HL-60/S4 (cell line): Measurements from ENCODE around the gene FMOD.

Experiments
- in situ Hi-C: fragments of 300-500 bp; cut with MboI; formaldehyde crosslinking; loops from 2 replicates; pipeline ENCODE4 v1.14.3; 2022; ENCODE audit warnings: low sequenced_read_pairs

FMOD gene

GRCh38 chr1:203351037-203351625, at the start of gene FMOD:
Gene FMOD (minus strand): TSS chr1:203351122. CDS start chr1:203348270, 2,852 bp downstream.
- in situ Hi-C loops, result loop anchor here (25.0 kb wide), 1 partner anchor 786 kb away; no protein-coding TSS in a partner anchor

GRCh38 chr1:203396595-203397194, 45.8 kb upstream of the FMOD start:
- in situ Hi-C loops, result no loop called here

- in situ Hi-C loops, result no loop called here
These were observed 44.8 kb upstream of the FMOD start for GRCh38 chr1:203395751-203396150.

GRCh38 chr1:203390298-203390697, 39.4 kb upstream of the FMOD start:
- in situ Hi-C loops, result no loop called here

GRCh38 chr1:203388683-203389082, 37.8 kb upstream of the FMOD start:
- in situ Hi-C loops, result no loop called here

GRCh38 chr1:203382026-203382425, 31.1 kb upstream of the FMOD start:
- in situ Hi-C loops, result no loop called here

GRCh38 chr1:203381151-203381751, 30.3 kb upstream of the FMOD start:
- in situ Hi-C loops, result no loop called here

GRCh38 chr1:203380420-203381150, 29.7 kb upstream of the FMOD start:
- in situ Hi-C loops, result no loop called here

- in situ Hi-C loops, result no loop called here
These were observed 28.9 kb upstream of the FMOD start for GRCh38 chr1:203379825-203380224.

- in situ Hi-C loops, result no loop called here
These were observed 27.8 kb upstream of the FMOD start for GRCh38 chr1:203378556-203379245.

GRCh38 chr1:203373991-203374390, 23.1 kb upstream of the FMOD start:
- in situ Hi-C loops, result loop anchor here (25.0 kb wide), 1 partner anchor 763 kb away; no protein-coding TSS in a partner anchor

- in situ Hi-C loops, result loop anchor here (25.0 kb wide), 1 partner anchor 764 kb away; no protein-coding TSS in a partner anchor
These were observed 22.1 kb upstream of the FMOD start for GRCh38 chr1:203373002-203373401.

- in situ Hi-C loops, result loop anchor here (25.0 kb wide), 1 partner anchor 766 kb away; no protein-coding TSS in a partner anchor
These were observed 20.4 kb upstream of the FMOD start for GRCh38 chr1:203371288-203371687.

GRCh38 chr1:203369666-203370065, 18.7 kb upstream of the FMOD start:
- in situ Hi-C loops, result loop anchor here (25.0 kb wide), 1 partner anchor 768 kb away; no protein-coding TSS in a partner anchor

GRCh38 chr1:203368624-203369451, 17.9 kb upstream of the FMOD start:
- in situ Hi-C loops, result loop anchor here (25.0 kb wide), 1 partner anchor 768 kb away; no protein-coding TSS in a partner anchor

- in situ Hi-C loops, result loop anchor here (25.0 kb wide), 1 partner anchor 770 kb away; no protein-coding TSS in a partner anchor
These were observed 16.1 kb upstream of the FMOD start for GRCh38 chr1:203367057-203367456.

- in situ Hi-C loops, result loop anchor here (25.0 kb wide), 1 partner anchor 771 kb away; no protein-coding TSS in a partner anchor
These were observed 15.6 kb upstream of the FMOD start for GRCh38 chr1:203366476-203366875.

- in situ Hi-C loops, result loop anchor here (25.0 kb wide), 1 partner anchor 772 kb away; no protein-coding TSS in a partner anchor
These were observed 13.9 kb upstream of the FMOD start for GRCh38 chr1:203364806-203365205.

- in situ Hi-C loops, result loop anchor here (25.0 kb wide), 1 partner anchor 773 kb away; no protein-coding TSS in a partner anchor
These were observed 13.3 kb upstream of the FMOD start for GRCh38 chr1:203364094-203364801.
